ENCODE results near the gene WDR74.
A peak's percentile ranks its signal among the peaks of the same experiment; 100 is the strongest.

WDR74 gene

GRCh38 chr11:62791501-62792201 lies 47.7 kb downstream of the WDR74 start, which contains the start of gene TMEM223:
TMEM223 (minus strand) TSS chr11:62792006; CDS start chr11:62791994, 12 bp downstream.
- Histone ChIP-seq H3K4me3 (ENCODE audit: low read depth, low read length) (peak within 1 kb of the TSS; percentile 76), H3K4me1 (no peaks in the 10 kb centered on the region), H3K9me3 (no peaks in the 10 kb centered on the region), H3K36me3 (peaks cover 15% of the 10 kb centered on the region), H3K27me3 (no peaks in the 10 kb centered on the region)
- DNase-seq: peak; percentile 85
- TF ChIP-seq CTCF (IDR thresholded peaks at IDR 0.05; ENCODE audit: low read depth, low read length): no peak

GRCh38 chr11:62789576-62789975 lies 49.8 kb downstream of the WDR74 start:
- H3K36me3 ChIP-seq: peaks cover 6% of the 10 kb centered on the region
- no peak for TF ChIP-seq CTCF (IDR thresholded peaks at IDR 0.05; ENCODE audit: low read depth, low read length)
- no peaks in the 10 kb centered on the region for H3K4me1 ChIP-seq
- H3K4me3 ChIP-seq (ENCODE audit: low read depth, low read length): no peak overlapping the region
- no peaks in the 10 kb centered on the region for H3K9me3 ChIP-seq
- no peaks in the 10 kb centered on the region for H3K27me3 ChIP-seq
- no peak for DNase-seq

GRCh38 chr11:62788991-62789390 lies 50.4 kb downstream of the WDR74 start:
- Histone ChIP-seq H3K27me3 (no peaks in the 10 kb centered on the region), H3K36me3 (peaks cover 4% of the 10 kb centered on the region; the same call in 1 of the 2 replicates), H3K4me3 (ENCODE audit: low read depth, low read length) (no peak overlapping the region), H3K4me1 (no peaks in the 10 kb centered on the region), H3K9me3 (no peaks in the 10 kb centered on the region)
- no peak for DNase-seq
- no peak for TF ChIP-seq CTCF (IDR thresholded peaks at IDR 0.05; ENCODE audit: low read depth, low read length)

GRCh38 chr11:62787005-62787759 lies 52.2 kb downstream of the WDR74 start, which contains the start of gene TMEM179B:
TMEM179B (plus strand) TSS chr11:62787402; CDS start chr11:62787432, 30 bp downstream.
- peak; percentile 95 for DNase-seq
- peak within 1 kb of the TSS; percentile 81 for H3K4me3 ChIP-seq (ENCODE audit: low read depth, low read length)
- H3K36me3 ChIP-seq: peaks cover 4% of the 10 kb centered on the region; the same call in 1 of the 2 replicates

GRCh38 chr11:62786318-62787004 lies 52.9 kb downstream of the WDR74 start:
- H3K9me3 ChIP-seq: no peaks in the 10 kb centered on the region
- DNase-seq: peak; percentile 80
- peak overlapping the region; percentile 81 for H3K4me3 ChIP-seq (ENCODE audit: low read depth, low read length)
- no peaks in the 10 kb centered on the region for H3K27me3 ChIP-seq
- peaks cover 4% of the 10 kb centered on the region; the same call in 1 of the 2 replicates for H3K36me3 ChIP-seq
- TF ChIP-seq CTCF (IDR thresholded peaks at IDR 0.05; ENCODE audit: low read depth, low read length): peak; percentile 80
- no peaks in the 10 kb centered on the region for H3K4me1 ChIP-seq

More at GRCh38 chr11:62787005-62787759, 52.2 kb downstream of the WDR74 start, which contains the start of gene TMEM179B:
- peak; percentile 57 for TF ChIP-seq CTCF (IDR thresholded peaks at IDR 0.05; ENCODE audit: low read depth, low read length)
- H3K9me3 ChIP-seq: no peaks in the 10 kb centered on the region
- no peaks in the 10 kb centered on the region for H3K27me3 ChIP-seq
- H3K4me1 ChIP-seq: no peaks in the 10 kb centered on the region

Data from BE2C (cell line).